Testis (tissue), 2 donors: ENCODE measurements around the gene PLA2G15.

Experiments
- CTCF ChIP-seq, 3 experiments: fragments of 450-650 bp in 2 of 3; fragments of 200-600 bp in 1 of 3; sonication (generic) in 1 of 3; IDR thresholded peaks; one replicate each; pipeline ENCODE4 v1.5.1; 2016 to 2019; ENCODE audit warnings: antibody characterized with exemption in 3 of 3, mild to moderate bottlenecking in 2 of 3, moderate library complexity in 1 of 3
- POLR2A ChIP-seq: fragments of 450-650 bp; IDR thresholded peaks from one replicate; pipeline ENCODE4 v1.6.1; 2017; ENCODE audit warnings: antibody characterized with exemption, mild to moderate bottlenecking, moderate library complexity

GRCh38 chr16:68250951-68251350 lies 5.8 kb downstream of the PLA2G15 start:
- TF ChIP-seq CTCF (IDR thresholded peaks at IDR 0.05) = no peak
- TF ChIP-seq POLR2A = no peak
